Loucy (cell line): Measurements from ENCODE around the gene IFNA10.

ENCODE experiments used
- CTCF ChIP-seq: fragments of 200-600 bp; sonication (generic); conservative IDR thresholded peaks from 2 replicates; pipeline ENCODE4 v1.5.1; 2014; ENCODE audit warnings: mild to moderate bottlenecking, antibody characterized with exemption, low read length
- EZH2phosphoT487 ChIP-seq: fragments of 200-600 bp; IDR thresholded peaks from 2 replicates; pipeline ENCODE4 v1.6.1; 2018; ENCODE audit warnings: antibody characterized with exemption, mild to moderate bottlenecking, moderate library complexity, borderline replicate concordance

DNA sequence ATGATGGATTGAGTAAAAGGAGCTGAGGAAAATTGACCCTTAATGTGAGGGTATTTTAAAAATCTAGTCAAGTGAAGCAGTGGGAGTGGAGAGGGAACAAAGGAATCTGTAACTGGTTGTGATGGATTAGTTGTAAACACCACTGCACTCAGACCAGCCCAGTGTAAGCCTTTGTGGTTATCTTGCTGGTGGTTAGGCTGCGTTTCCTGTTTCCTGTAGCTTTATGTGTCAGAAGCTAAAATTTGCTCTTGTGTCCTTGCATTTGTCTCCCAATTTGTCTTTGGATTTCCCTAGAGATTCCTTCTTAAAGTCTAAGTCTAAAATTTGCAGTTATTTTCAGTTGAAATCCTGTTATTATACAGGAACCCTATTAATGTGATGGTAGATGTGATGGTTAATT is 46.8 kb downstream of the IFNA10 start:
- TF ChIP-seq CTCF, result no peak
- no peak for TF ChIP-seq EZH2phosphoT487
